ENCODE measurements around the gene ZCCHC9.

ZCCHC9 gene

DNA sequence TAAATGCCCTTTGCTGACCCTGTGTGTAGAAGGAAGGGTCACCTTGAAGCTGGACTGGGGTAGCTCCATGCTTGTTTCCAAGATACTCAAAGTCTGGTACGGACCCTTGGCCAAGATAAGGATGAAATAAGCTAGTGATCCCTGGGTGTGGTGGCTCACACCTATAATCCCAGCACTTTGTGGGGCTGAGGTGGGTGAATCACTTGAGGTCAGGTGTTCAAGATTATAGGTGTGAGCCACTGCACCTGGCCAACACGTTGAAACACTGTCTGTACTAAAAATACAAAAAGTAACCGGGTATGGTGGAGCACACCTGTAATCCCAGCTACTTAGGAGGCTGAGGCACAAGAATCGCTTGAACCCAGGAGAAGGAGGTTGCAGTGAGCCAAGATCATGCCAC, 59.3 kb downstream of the ZCCHC9 start:
- no peak overlapping the region for H3K9ac ChIP-seq (ENCODE audit: low read depth, low read length)
- H3K4me2 ChIP-seq (ENCODE audit: low read length), result no peak overlapping the region
- H3K4me1 ChIP-seq (ENCODE audit: control insufficient read depth, insufficient read depth, low read length), result no peaks in the 10 kb centered on the region
- H3K36me3 ChIP-seq (ENCODE audit: insufficient read depth, low read length), result no peaks in the 10 kb centered on the region
- no peak overlapping the region for H3K4me3 ChIP-seq (ENCODE audit: low read length)
- H3K27me3 ChIP-seq (ENCODE audit: control insufficient read depth, insufficient read depth, low read length), result no peaks in the 10 kb centered on the region
- H3K9me3 ChIP-seq (replicated peaks; ENCODE audit: low read length), result no peaks in the 10 kb centered on the region

- H3K36me3 ChIP-seq (ENCODE audit: insufficient read depth, low read length), result no peaks in the 10 kb centered on the region
- H3K9ac ChIP-seq (ENCODE audit: low read depth, low read length), result no peak overlapping the region
- H3K27me3 ChIP-seq (ENCODE audit: control insufficient read depth, insufficient read depth, low read length), result no peaks in the 10 kb centered on the region
- H3K4me2 ChIP-seq (ENCODE audit: low read length), result no peak overlapping the region
- H3K9me3 ChIP-seq (replicated peaks; ENCODE audit: low read length), result no peaks in the 10 kb centered on the region
- no peak overlapping the region for H3K4me3 ChIP-seq (ENCODE audit: low read length)
- H3K4me1 ChIP-seq (ENCODE audit: control insufficient read depth, insufficient read depth, low read length), result no peaks in the 10 kb centered on the region
These were observed 60.2 kb downstream of the ZCCHC9 start for GRCh38 chr5:81361600-81361999.
